ENCODE results near the gene ZCCHC24.

- TF ChIP-seq, protein P1, sequence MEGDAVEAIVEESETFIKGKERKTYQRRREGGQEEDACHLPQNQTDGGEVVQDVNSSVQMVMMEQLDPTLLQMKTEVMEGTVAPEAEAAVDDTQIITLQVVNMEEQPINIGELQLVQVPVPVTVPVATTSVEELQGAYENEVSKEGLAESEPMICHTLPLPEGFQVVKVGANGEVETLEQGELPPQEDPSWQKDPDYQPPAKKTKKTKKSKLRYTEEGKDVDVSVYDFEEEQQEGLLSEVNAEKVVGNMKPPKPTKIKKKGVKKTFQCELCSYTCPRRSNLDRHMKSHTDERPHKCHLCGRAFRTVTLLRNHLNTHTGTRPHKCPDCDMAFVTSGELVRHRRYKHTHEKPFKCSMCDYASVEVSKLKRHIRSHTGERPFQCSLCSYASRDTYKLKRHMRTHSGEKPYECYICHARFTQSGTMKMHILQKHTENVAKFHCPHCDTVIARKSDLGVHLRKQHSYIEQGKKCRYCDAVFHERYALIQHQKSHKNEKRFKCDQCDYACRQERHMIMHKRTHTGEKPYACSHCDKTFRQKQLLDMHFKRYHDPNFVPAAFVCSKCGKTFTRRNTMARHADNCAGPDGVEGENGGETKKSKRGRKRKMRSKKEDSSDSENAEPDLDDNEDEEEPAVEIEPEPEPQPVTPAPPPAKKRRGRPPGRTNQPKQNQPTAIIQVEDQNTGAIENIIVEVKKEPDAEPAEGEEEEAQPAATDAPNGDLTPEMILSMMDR (IDR thresholded peaks at IDR 0.05) = no peak
- no peak for TF ChIP-seq POLR2A (IDR thresholded peaks at IDR 0.05)
These were observed 92.4 kb downstream of the ZCCHC24 start for GRCh38 chr10:79353000-79353406.
